ENCODE results near the gene RNPEPL1.
A peak's percentile ranks its signal among the peaks of the same experiment; 100 is the strongest.

Gene RNPEPL1

DNA sequence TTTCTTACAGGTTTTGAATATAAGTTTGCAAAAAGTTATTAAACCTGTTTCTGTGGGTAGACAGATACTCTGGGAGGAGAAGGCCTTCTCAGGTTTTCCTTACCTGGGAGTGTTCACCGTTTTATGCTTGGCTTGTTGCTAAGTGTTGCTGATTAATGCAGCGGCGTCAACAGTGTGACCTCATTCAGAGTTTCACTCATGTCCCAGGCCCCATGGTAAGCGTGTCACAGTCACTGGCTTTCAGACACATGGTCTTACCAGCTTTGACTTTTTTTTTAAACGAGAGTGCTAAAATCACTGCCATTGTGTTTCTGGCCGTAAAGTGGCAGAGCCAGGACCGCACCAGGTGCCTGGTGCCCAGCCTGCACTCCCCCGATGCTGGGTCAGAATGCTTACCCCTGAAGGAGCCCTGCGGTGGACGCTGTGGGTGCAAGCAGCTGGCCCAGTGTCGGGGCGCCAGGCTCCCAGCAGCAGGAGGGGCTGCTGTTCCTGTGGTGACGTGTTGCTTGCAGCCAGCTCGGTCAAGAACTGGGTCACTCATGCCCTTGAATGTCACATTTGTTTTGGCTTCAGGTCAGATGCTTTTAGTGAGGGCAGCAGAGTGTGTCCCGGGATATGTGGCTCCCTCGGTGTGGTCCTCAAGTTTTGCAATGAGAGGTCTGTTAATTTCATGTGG, 21.7 kb downstream of the RNPEPL1 start:
- Histone ChIP-seq H3K79me2 (ENCODE audit: control insufficient read depth, insufficient read depth, low read length, poor library complexity) (peaks cover 15% of the 10 kb centered on the region), H3K27me3 (ENCODE audit: insufficient read depth, low read length) (no peaks in the 10 kb centered on the region), H4K12ac (ENCODE audit: low read depth, low read length) (no peak overlapping the region), H3K9ac (ENCODE audit: low read length) (no peak overlapping the region), H3K23ac (ENCODE audit: low read length) (no peak overlapping the region), H3K79me1 (ENCODE audit: low read length) (peaks cover 7% of the 10 kb centered on the region), H3K36me3 (ENCODE audit: control insufficient read depth in 1 of 2, insufficient read depth in 2 of 2, low read length in 2 of 2) (peaks cover 33 to 35% of the 10 kb centered on the region in 2 experiments), H3K4me2 (ENCODE audit: low read length) (no peak overlapping the region), H2BK12ac (ENCODE audit: low read length) (no peak overlapping the region), H3K4ac (ENCODE audit: low read depth, low read length) (no peak overlapping the region), H3K4me3 (ENCODE audit: low read depth, low read length) (no peak overlapping the region), H3K18ac (ENCODE audit: low read length) (no peak overlapping the region), H3K27ac (ENCODE audit: low read depth, low read length) (no peak overlapping the region), H3K9me3 (ENCODE audit: insufficient read depth, low read depth, low read length) (peaks cover 6% of the 10 kb centered on the region), H3K14ac (ENCODE audit: low read length) (no peak overlapping the region), H2AK5ac (ENCODE audit: low read length) (no peak overlapping the region), H2BK120ac (ENCODE audit: insufficient read depth, low read length, poor library complexity) (no peak overlapping the region), H3K4me1 (ENCODE audit: control insufficient read depth in 1 of 2, insufficient read depth in 2 of 2, low read length in 2 of 2) (peaks cover 16 to 18% of the 10 kb centered on the region in 2 experiments), H2AFZ (ENCODE audit: insufficient read depth, low read length, poor library complexity) (no peak overlapping the region), H2BK5ac (ENCODE audit: low read depth, low read length, poor library complexity) (no peak overlapping the region), H4K91ac (ENCODE audit: low read depth, low read length) (no peak overlapping the region), H4K8ac (ENCODE audit: low read depth, low read length) (no peak overlapping the region)
- WGBS (ENCODE audit: extremely low coverage, insufficient coverage, insufficient read length) = no CpG with 5 or more reads among the region's 16 CpGs
- DNase-seq = no peak

DNA sequence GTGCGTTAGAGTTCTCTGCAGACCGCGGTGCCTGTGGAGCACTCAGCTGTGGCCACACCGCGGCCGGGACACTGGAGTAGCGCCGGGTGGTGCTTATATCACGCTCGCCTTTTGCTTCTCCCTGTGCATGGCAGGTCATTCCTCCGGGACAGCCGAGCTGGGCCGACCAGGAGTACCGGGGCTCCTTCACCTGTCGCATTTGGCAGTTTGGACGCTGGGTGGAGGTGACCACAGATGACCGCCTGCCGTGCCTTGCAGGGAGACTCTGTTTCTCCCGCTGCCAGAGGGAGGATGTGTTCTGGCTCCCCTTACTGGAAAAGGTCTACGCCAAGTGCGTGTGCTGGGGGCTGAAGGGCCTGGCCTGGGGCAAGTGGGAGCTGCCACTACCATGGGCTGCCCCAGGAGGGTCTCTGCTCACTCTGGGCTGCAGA, 22.4 kb downstream of the RNPEPL1 start:
- no CpG with 5 or more reads among the region's 21 CpGs for WGBS (ENCODE audit: extremely low coverage, insufficient coverage, insufficient read length)
- Histone ChIP-seq H3K27ac (ENCODE audit: low read depth, low read length) (no peak overlapping the region), H4K91ac (ENCODE audit: low read depth, low read length) (no peak overlapping the region), H2BK5ac (ENCODE audit: low read depth, low read length, poor library complexity) (no peak overlapping the region), H3K14ac (ENCODE audit: low read length) (no peak overlapping the region), H3K79me2 (ENCODE audit: control insufficient read depth, insufficient read depth, low read length, poor library complexity) (peaks cover 12% of the 10 kb centered on the region), H2BK120ac (ENCODE audit: insufficient read depth, low read length, poor library complexity) (no peak overlapping the region), H3K4me2 (ENCODE audit: low read length) (no peak overlapping the region), H3K27me3 (ENCODE audit: insufficient read depth, low read length) (no peaks in the 10 kb centered on the region), H3K36me3 (ENCODE audit: control insufficient read depth in 1 of 2, insufficient read depth in 2 of 2, low read length in 2 of 2) (peaks cover 32 to 39% of the 10 kb centered on the region in 2 experiments), H2BK12ac (ENCODE audit: low read length) (no peak overlapping the region), H3K18ac (ENCODE audit: low read length) (no peak overlapping the region), H2AK5ac (ENCODE audit: low read length) (no peak overlapping the region), H3K4me1 (ENCODE audit: control insufficient read depth in 1 of 2, insufficient read depth in 2 of 2, low read length in 2 of 2) (peaks cover 9 to 12% of the 10 kb centered on the region in 2 experiments), H2AFZ (ENCODE audit: insufficient read depth, low read length, poor library complexity) (no peak overlapping the region), H3K23ac (ENCODE audit: low read length) (no peak overlapping the region), H3K4ac (ENCODE audit: low read depth, low read length) (no peak overlapping the region), H3K79me1 (ENCODE audit: low read length) (peaks cover 7% of the 10 kb centered on the region), H4K12ac (ENCODE audit: low read depth, low read length) (no peak overlapping the region), H4K8ac (ENCODE audit: low read depth, low read length) (no peak overlapping the region), H3K9me3 (ENCODE audit: insufficient read depth, low read depth, low read length) (peaks cover 6% of the 10 kb centered on the region), H3K4me3 (ENCODE audit: low read depth, low read length) (no peak overlapping the region), H3K9ac (ENCODE audit: low read length) (no peak overlapping the region)
- no peak for DNase-seq

DNA sequence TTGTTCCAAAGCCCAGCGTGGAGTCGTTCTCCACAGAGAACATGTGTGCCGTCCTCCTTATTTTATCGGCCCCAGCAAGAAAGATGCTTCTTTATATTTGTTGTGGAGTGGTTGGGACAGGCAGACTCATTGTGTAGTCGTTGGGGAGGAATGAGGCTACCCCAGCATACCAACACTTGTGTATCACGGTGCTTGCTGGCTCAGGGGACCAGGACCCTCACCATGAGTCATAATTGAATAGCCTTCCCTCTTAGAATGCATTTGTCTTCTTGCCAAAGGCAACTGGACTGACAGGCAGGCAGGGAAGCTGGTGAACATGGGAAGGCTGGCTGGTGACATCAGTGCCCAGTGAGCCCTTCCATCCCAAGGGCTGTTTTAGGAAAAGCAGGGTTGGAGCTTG, 22.9 kb downstream of the RNPEPL1 start:
- Histone ChIP-seq H2BK120ac (ENCODE audit: insufficient read depth, low read length, poor library complexity) (no peak overlapping the region), H2BK5ac (ENCODE audit: low read depth, low read length, poor library complexity) (no peak overlapping the region), H4K12ac (ENCODE audit: low read depth, low read length) (no peak overlapping the region), H3K79me1 (ENCODE audit: low read length) (peaks cover 2% of the 10 kb centered on the region), H3K79me2 (ENCODE audit: control insufficient read depth, insufficient read depth, low read length, poor library complexity) (peaks cover 7% of the 10 kb centered on the region), H3K9me3 (ENCODE audit: insufficient read depth, low read depth, low read length) (peaks cover 6% of the 10 kb centered on the region), H3K27ac (ENCODE audit: low read depth, low read length) (no peak overlapping the region), H3K23ac (ENCODE audit: low read length) (no peak overlapping the region), H3K4me3 (ENCODE audit: low read depth, low read length) (no peak overlapping the region), H4K91ac (ENCODE audit: low read depth, low read length) (no peak overlapping the region), H3K4me2 (ENCODE audit: low read length) (no peak overlapping the region), H3K18ac (ENCODE audit: low read length) (peak overlapping the region; percentile 25), H3K9ac (ENCODE audit: low read length) (no peak overlapping the region), H3K14ac (ENCODE audit: low read length) (no peak overlapping the region), H2AK5ac (ENCODE audit: low read length) (no peak overlapping the region), H3K4me1 (ENCODE audit: control insufficient read depth in 1 of 2, insufficient read depth in 2 of 2, low read length in 2 of 2) (peaks cover 9 to 12% of the 10 kb centered on the region in 2 experiments), H2BK12ac (ENCODE audit: low read length) (no peak overlapping the region), H3K27me3 (ENCODE audit: insufficient read depth, low read length) (no peaks in the 10 kb centered on the region), H3K4ac (ENCODE audit: low read depth, low read length) (no peak overlapping the region), H4K8ac (ENCODE audit: low read depth, low read length) (no peak overlapping the region), H2AFZ (ENCODE audit: insufficient read depth, low read length, poor library complexity) (no peak overlapping the region), H3K36me3 (ENCODE audit: control insufficient read depth in 1 of 2, insufficient read depth in 2 of 2, low read length in 2 of 2) (peaks cover 37 to 43% of the 10 kb centered on the region in 2 experiments)
- WGBS (ENCODE audit: extremely low coverage, insufficient coverage, insufficient read length) = no CpG with 5 or more reads among the region's 6 CpGs
- no peak for DNase-seq

DNA sequence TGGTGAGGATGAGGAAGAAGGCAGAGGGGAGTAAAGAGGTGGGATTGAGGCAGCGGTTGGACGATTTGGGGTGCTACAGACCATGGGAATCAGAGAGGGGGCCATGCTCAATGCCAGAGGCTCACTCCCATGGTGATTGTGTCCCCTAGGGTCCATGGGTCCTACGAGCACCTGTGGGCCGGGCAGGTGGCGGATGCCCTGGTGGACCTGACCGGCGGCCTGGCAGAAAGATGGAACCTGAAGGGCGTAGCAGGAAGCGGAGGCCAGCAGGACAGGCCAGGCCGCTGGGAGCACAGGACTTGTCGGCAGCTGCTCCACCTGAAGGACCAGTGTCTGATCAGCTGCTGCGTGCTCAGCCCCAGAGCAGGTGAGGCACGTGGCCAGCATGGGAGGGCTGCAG, 23.5 kb downstream of the RNPEPL1 start:
- Histone ChIP-seq H2AFZ (ENCODE audit: insufficient read depth, low read length, poor library complexity) (no peak overlapping the region), H4K8ac (ENCODE audit: low read depth, low read length) (no peak overlapping the region), H2BK120ac (ENCODE audit: insufficient read depth, low read length, poor library complexity) (no peak overlapping the region), H3K9ac (ENCODE audit: low read length) (no peak overlapping the region), H3K4me2 (ENCODE audit: low read length) (no peak overlapping the region), H3K27me3 (ENCODE audit: insufficient read depth, low read length) (no peaks in the 10 kb centered on the region), H3K4me1 (ENCODE audit: control insufficient read depth in 1 of 2, insufficient read depth in 2 of 2, low read length in 2 of 2) (peaks cover 9 to 12% of the 10 kb centered on the region in 2 experiments), H2BK12ac (ENCODE audit: low read length) (no peak overlapping the region), H3K36me3 (ENCODE audit: control insufficient read depth in 1 of 2, insufficient read depth in 2 of 2, low read length in 2 of 2) (peaks cover 40 to 46% of the 10 kb centered on the region in 2 experiments), H2BK5ac (ENCODE audit: low read depth, low read length, poor library complexity) (no peak overlapping the region), H4K12ac (ENCODE audit: low read depth, low read length) (no peak overlapping the region), H3K27ac (ENCODE audit: low read depth, low read length) (no peak overlapping the region), H3K79me1 (ENCODE audit: low read length) (no peaks in the 10 kb centered on the region), H3K4me3 (ENCODE audit: low read depth, low read length) (no peak overlapping the region), H3K18ac (ENCODE audit: low read length) (peak overlapping the region; percentile 25), H2AK5ac (ENCODE audit: low read length) (no peak overlapping the region), H3K79me2 (ENCODE audit: control insufficient read depth, insufficient read depth, low read length, poor library complexity) (peaks cover 5% of the 10 kb centered on the region), H3K23ac (ENCODE audit: low read length) (no peak overlapping the region), H3K14ac (ENCODE audit: low read length) (no peak overlapping the region), H4K91ac (ENCODE audit: low read depth, low read length) (no peak overlapping the region), H3K9me3 (ENCODE audit: insufficient read depth, low read depth, low read length) (peaks cover 6% of the 10 kb centered on the region), H3K4ac (ENCODE audit: low read depth, low read length) (no peak overlapping the region)
- WGBS (ENCODE audit: extremely low coverage, insufficient coverage, insufficient read length) = no CpG with 5 or more reads among the region's 13 CpGs
- no peak for DNase-seq
